ENCODE data around the gene WASHC3.

The WASHC3 gene

GRCh38 chr12:101967506-101967905 is 94.3 kb downstream of the WASHC3 start:
- no peak for DNase-seq

GRCh38 chr12:101966496-101966895 is 95.3 kb downstream of the WASHC3 start:
- no peak for DNase-seq

GRCh38 chr12:101963697-101964096 is 98.1 kb downstream of the WASHC3 start:
- no peak for DNase-seq

Measured in CD4-positive, alpha-beta T cell treated with Interferon gamma for 1 hour (primary cell).